ENCODE data around the gene KRT9.
"Not testable (repeated sequence)": the region's sequence is repeated elsewhere in the genome, so short reads cannot be mapped to it uniquely, and the experiment has no call there.

The KRT9 gene

GRCh38 chr17:41602524-41602923 lies 30.7 kb upstream of the KRT9 start:
- DNase-seq, result no peak

GRCh38 chr17:41600318-41600717 lies 28.5 kb upstream of the KRT9 start:
- no peak for DNase-seq

GRCh38 chr17:41599680-41600079 lies 27.8 kb upstream of the KRT9 start:
- no peak for DNase-seq

DNA sequence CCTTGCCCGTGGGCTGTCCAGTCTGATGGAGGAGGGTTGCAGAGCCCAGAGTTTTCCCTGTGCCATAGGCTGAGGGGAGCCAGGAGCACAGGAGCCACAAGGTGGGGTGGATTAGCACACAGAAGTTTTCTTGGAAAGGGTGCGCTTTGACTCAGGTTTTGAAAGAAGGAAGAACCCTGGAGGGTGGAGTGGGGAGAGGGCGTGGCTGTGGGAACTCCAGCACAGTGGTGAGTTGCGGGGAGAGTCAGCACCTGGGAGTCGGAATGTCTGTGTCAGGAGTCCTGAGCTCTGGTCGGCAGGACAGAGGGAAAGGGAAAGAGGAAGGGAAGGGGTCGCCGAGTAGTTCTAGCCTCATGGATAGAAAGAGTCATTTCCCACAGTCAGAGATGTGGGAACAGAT lies 23.7 kb upstream of the KRT9 start:
- no peak for DNase-seq

DNA sequence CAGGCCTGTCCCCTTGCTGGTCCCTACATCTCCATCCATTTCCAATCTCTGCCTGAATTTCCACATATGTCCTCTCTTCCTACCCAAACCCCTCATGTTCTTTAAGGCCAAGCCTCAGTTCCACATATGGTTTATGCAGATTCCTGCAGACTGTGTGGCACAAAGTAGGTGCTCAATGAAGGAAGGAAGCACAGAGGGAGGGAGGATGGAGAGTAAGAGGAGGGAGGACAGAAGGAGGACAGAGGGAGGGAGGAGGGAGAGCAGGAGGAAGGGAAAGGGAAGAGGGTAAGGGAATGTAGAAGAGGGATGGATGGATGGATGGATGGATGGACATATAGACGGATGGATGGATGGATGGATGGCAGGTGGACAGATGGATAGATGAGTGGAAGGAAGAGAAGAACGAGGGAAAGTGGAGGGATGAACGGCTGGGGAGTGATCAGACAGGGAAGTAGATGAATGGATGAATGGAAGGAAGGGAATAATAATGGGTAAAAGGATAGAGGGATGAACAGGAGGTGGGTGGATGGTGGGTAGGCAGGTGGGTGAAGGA lies 22.6 kb upstream of the KRT9 start:
- DNase-seq, result no peak

DNA sequence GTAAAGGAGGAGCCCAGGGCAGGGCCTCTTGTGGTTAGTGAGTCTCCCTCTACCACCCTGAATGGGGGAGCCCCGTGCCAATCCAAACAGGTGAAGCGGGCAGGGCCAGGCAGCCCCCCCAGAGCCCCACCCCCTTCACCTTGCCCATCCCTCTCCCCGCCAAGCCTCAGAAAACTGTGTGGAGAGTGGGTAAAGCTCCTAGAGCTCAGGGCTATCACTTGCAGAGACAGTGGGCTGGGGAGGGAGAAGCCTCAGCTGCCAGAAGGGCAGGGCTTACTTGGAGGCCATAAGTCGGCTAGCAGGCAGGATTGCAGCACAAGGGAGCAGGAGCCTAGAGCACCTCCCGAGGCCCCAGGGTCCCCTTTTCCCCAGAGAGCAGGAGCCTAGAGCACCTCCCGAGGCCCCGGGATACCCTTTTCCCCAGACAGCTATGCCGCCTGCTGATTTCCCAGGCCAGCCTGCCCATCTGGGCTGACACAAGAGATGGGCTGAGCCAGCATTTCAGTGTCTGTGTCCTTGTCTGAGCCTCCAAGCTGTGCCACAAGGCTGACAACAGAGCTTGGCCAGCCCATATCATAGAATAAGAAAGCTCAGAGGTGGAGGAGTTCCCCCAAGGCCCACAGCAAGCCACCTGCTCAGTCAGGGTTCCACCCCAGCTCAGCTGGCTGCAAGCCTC lies 21.6 kb upstream of the KRT9 start:
- DNase-seq, result no peak

- no peak for DNase-seq
Measured at GRCh38 chr17:41592601-41593305, 20.9 kb upstream of the KRT9 start.

- DNase-seq, result no peak
Measured at GRCh38 chr17:41589301-41589700, 17.4 kb upstream of the KRT9 start.

DNA sequence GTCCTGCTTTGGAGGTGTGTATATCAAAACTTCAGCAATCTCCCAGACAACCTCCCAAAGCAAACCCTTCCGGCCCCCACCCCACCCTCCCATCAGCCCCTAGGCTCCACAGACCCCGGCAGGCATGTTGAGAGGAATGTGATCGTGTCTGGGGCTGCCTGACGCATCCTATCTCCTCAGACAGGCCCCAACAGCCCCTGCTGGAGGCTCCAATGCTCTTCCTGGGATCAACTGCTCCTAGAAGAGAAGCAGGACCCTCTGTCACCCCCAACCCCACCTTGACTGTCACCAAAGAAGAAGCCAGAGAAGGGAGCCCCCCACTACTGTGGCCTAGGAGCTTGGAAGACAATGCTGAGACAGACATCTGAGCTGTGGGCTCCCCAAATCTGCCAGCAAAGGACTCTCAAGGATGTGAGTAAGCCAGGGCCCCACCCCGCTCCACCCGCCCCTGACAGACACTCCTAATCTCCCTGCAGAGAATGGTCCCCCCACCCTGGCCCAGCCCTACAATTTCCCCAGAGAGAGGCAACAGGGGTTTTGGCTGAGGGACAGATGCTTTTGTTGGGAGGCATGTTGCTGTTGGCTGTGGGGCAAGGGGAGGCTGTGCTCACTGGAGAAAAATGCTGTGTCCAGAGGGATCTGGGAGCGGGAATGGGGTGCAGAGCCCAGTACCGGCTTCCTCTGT lies 16.4 kb upstream of the KRT9 start:
- no peak for DNase-seq

DNA sequence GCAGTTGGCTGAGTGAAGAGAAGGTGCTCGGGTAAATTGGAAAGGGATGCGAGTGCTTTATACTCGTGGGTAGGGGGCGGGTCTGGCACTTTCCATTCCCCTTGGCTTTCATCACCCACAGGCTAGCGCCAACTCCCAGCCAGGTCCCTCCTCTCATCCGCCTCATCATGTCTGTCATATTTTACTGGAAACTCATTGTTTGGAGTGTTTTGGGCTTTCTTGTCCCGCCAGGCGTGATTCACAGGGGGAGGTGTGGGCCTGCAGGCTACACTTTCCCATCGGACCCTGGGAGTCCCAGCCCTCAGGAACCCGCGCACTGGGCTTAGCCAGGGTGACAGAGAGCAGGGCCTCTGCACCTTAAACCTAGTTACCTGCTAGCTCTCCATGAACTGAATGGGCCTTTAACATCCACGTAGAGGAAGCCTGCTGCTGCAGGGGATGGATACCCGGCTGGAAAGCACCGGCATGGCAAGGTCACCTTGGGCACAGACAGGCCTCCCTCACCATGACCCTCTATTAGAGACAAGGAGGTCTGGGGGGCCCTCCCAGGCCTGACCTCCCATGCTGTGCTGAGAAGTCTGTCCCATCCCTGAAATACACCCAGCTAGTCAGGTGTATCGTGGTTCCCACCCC lies 15.1 kb upstream of the KRT9 start, which contains the start of gene KRT14:
Gene KRT14 (minus strand): TSS at position 33 of the 633 bp plus-strand sequence. CDS start 61 bp downstream, outside the sequence.
- DNase-seq, result no peak

- no peak for DNase-seq
Measured at GRCh38 chr17:41585301-41586056, 13.6 kb upstream of the KRT9 start.

- not testable (repeated sequence) for DNase-seq
Measured at GRCh38 chr17:41584331-41584927, 12.6 kb upstream of the KRT9 start.

GRCh38 chr17:41583137-41584127 lies 11.6 kb upstream of the KRT9 start:
- DNase-seq, result no peak

DNA sequence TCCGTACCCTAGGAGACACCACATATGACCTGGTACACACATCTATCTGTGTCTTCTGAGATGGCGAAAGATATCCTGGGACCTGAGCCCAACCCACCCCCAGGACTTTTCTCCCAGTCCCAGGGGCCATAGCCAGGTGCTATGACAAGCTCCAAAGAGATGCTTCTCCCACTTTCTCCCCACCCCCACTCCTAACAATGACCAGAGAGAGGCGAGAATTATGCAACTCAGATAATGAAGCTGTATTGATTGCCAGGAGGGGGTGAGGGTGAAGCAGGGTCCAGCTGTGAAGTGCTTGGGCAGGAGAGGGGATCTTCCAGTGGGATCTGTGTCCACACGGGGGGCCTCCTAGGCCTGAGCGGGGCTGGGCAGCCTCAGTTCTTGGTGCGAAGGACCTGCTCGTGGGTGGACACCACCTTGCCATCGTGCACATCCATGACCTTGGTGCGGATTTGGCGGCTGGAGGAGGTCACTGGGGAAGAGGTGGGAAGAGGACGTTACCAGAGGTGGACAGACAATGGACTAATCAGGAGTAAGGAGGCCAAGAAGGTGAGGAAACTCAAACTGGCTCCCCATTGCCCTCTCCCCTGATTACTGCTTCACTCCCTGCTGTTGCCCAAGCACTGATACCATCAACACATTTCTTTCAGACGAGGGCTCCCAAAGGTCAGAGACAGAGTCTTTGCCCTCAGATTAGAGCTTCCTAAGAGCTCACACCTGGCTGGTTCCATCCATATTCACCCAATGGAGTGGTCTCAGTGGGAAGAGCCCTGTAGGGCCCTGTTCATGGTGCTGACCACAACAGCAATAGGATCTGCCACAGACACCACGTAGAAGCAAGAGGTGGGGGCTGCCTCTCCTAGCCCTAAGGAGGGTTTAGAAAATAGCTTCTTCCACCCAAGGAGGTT lies 10.5 kb upstream of the KRT9 start:
- DNase-seq, result not testable (repeated sequence)

DNA sequence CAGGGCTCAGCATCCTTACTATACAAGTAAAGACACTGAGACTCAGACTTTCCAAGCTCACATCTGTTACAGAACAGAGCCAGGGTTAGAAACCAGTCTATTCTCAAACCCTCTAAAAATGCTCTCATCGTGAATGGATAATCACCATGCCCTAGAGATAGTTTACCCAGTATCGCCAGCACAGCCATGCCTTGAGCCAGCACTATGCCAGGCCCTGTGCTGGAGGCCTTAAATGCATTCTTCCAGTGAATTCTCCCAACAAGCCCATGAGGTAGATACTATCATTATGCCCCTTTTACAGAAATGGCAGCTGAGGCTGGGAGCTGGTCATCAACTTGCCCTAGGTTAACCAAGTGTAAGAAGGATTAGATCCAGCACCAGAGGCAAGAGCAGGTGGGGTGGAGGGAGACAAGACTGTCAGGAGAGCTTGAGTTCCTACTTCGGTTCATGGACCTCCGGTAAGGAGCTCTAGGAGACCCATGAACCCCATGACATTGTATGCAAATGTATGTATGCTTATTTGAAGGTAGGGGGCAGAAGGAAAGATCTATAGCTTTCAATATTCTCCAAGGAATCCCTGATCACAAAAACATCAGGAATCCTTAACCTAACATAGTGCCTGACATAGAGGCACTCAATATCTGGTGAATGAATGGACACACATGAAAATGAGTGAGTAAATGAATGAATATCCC lies 9.7 kb upstream of the KRT9 start:
- DNase-seq, result no peak

GRCh38 chr17:41580687-41581365 lies 9.0 kb upstream of the KRT9 start:
- DNase-seq, result no peak

DNA sequence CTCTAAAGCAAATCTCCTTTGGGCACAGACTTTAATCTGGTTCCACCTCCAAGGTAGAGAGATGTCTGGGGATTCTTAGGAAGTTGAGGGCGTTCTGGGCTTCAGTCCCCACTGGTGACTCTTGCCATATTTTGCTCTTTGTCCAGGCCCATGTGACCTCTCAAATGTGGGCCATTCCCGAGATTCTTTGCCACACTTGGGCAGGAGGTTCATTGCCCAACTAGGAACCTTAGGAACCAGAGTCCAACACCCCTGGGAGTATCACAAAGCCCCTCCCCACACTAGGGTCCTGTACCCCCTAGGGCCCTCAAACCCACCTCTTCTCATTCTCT lies 8.4 kb upstream of the KRT9 start:
- DNase-seq, result no peak

DNA sequence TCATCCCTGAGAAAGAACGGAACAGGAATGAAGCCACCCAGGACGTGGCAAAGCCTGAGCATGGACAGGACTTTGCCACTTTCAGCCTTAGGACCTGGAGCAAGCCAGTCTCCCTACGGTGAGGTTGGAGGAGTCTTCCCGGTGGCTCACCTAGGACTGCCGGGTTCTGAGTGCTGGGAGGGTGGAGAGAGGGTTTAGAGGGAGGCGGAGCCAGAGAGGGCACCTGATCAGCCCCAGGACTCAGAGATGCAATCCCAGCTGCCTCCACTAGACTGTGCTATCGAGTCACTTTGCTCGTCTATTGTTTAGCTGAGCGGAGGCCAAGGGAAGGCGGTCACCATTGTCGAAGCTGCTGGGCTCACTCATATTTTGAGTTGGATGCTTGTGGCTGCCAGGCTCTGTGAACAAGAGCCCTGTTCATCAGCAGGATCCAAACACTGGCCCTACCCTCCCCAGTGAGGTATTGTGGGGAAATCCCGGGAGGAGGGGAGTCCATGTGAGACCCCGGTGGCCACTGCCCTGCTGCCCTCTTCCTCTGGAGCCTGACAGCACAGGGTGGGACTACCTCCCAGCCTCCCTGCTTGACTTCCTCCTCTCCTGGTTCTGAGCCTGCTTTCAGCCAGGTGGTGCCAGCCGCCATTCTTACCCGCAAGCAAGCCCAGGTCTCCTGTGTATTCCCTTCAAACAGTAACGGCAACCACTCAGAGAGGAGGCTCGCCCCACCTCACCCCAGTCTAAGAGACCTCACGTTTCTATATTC lies 7.8 kb upstream of the KRT9 start:
- peak; percentile 21 for DNase-seq
